Right hindlimb (tissue), 1 donor: ENCODE measurements around the gene SEMA3B.
"Not testable (repeated sequence)": the region's sequence is repeated elsewhere in the genome, so short reads cannot be mapped to it uniquely, and the experiment has no call there.

ENCODE experiments used
- DNase-seq: peaks from one replicate; pipeline ENCODE4 v3.0.0-alpha.2; 2018

SEMA3B gene

GRCh38 chr3:50295553-50296431, 26.8 kb downstream of the SEMA3B start:
- DNase-seq: no peak

GRCh38 chr3:50296721-50297383, 27.9 kb downstream of the SEMA3B start:
- no peak for DNase-seq

- DNase-seq: no peak
Measured at GRCh38 chr3:50297384-50297775, 28.4 kb downstream of the SEMA3B start.

- DNase-seq: no peak
Measured at GRCh38 chr3:50297896-50298725, 29.2 kb downstream of the SEMA3B start.

GRCh38 chr3:50298836-50299637, 30.1 kb downstream of the SEMA3B start, which contains the start of the genes HYAL3 and NAA80:
TSS of gene HYAL3 (minus strand) at chr3:50299405. CDS start at chr3:50295602, 3,803 bp downstream.
TSS of gene NAA80 (minus strand) at chr3:50299405. CDS start at chr3:50297463, 1,942 bp downstream.
- DNase-seq: peak; percentile 100

- DNase-seq: no peak
Measured at GRCh38 chr3:50299638-50299928, 30.6 kb downstream of the SEMA3B start.

- no peak for DNase-seq
Measured at GRCh38 chr3:50299929-50300680, 31.2 kb downstream of the SEMA3B start.

- no peak for DNase-seq
Measured at GRCh38 chr3:50300681-50301254, 31.8 kb downstream of the SEMA3B start.

GRCh38 chr3:50302095-50303012, 33.4 kb downstream of the SEMA3B start:
- no peak for DNase-seq

GRCh38 chr3:50303013-50303815, 34.3 kb downstream of the SEMA3B start, which contains the start of gene HYAL1:
TSS of gene HYAL1 (minus strand) at chr3:50303574. CDS start at chr3:50302956, 618 bp downstream.
- peak; percentile 66 for DNase-seq

- DNase-seq: no peak
Measured at GRCh38 chr3:50304601-50305000, 35.7 kb downstream of the SEMA3B start.

- not testable (repeated sequence) for DNase-seq
Measured at GRCh38 chr3:50312041-50312440, 43.1 kb downstream of the SEMA3B start.

GRCh38 chr3:50314342-50314741, 45.4 kb downstream of the SEMA3B start:
- DNase-seq: no peak

GRCh38 chr3:50314816-50315215, 45.9 kb downstream of the SEMA3B start:
- no peak for DNase-seq

- DNase-seq: no peak
Measured at GRCh38 chr3:50316657-50317242, 47.8 kb downstream of the SEMA3B start.

GRCh38 chr3:50317300-50317699, 48.4 kb downstream of the SEMA3B start:
- no peak for DNase-seq

- DNase-seq: no peak
Measured at GRCh38 chr3:50318163-50318562, 49.2 kb downstream of the SEMA3B start.

GRCh38 chr3:50318615-50319014, 49.7 kb downstream of the SEMA3B start:
- DNase-seq: no peak
